Stimulated activated CD4-positive, alpha-beta T cell treated with anti-CD3 and anti-CD28 coated beads, Interleukin-12 subunit alpha, Interleukin-12 subunit beta, amount 100 ng/mL, for 24 hours (primary cell): Measurements from ENCODE around the gene PHLDB3.
"Not testable (repeated sequence)": the region's sequence is repeated elsewhere in the genome, so short reads cannot be mapped to it uniquely, and the experiment has no call there.

Experiments used
- DNase-seq, 2 experiments: peaks; one replicate each; pipeline ENCODE4 v3.0.0-alpha.2; 2020; ENCODE audit warnings: low read depth in 2 of 2

Gene PHLDB3

GRCh38 chr19:43527860-43528622 is 23.5 kb upstream of the PHLDB3 start:
- DNase-seq: no peak

GRCh38 chr19:43526884-43527859 is 22.6 kb upstream of the PHLDB3 start, which contains the start of gene ETHE1:
TSS of gene ETHE1 (minus strand) at chr19:43527201. CDS start at chr19:43527177, 24 bp downstream.
- peak; percentile 55 to 80 for DNase-seq

GRCh38 chr19:43525836-43526771 is 21.6 kb upstream of the PHLDB3 start:
- DNase-seq: no peak

- no peak for DNase-seq
Observed at GRCh38 chr19:43524922-43525835, 20.6 kb upstream of the PHLDB3 start.

- not testable (repeated sequence) for DNase-seq
Observed at GRCh38 chr19:43523696-43524095, 19.1 kb upstream of the PHLDB3 start.

- no peak for DNase-seq
Observed at GRCh38 chr19:43522929-43523328, 18.4 kb upstream of the PHLDB3 start.

GRCh38 chr19:43519436-43520088 is 15.0 kb upstream of the PHLDB3 start:
- DNase-seq: peak; percentile 51 to 82

GRCh38 chr19:43518051-43518450 is 13.5 kb upstream of the PHLDB3 start:
- no peak for DNase-seq

GRCh38 chr19:43512399-43512798 is 7.9 kb upstream of the PHLDB3 start:
- DNase-seq: not testable (repeated sequence)

GRCh38 chr19:43511324-43511723 is 6.8 kb upstream of the PHLDB3 start:
- DNase-seq: no peak

- no peak for DNase-seq
Observed at GRCh38 chr19:43510713-43511112, 6.2 kb upstream of the PHLDB3 start.

- no peak for DNase-seq
Observed at GRCh38 chr19:43507880-43508279, 3.3 kb upstream of the PHLDB3 start.

- no peak for DNase-seq
Observed at GRCh38 chr19:43506629-43507028, 2.1 kb upstream of the PHLDB3 start.

- no peak for DNase-seq
Observed at GRCh38 chr19:43505941-43506340, 1.4 kb upstream of the PHLDB3 start.

GRCh38 chr19:43505186-43505456 is 575 bp upstream of the PHLDB3 start:
- DNase-seq: no peak

GRCh38 chr19:43503501-43504425 is 783 bp downstream of the PHLDB3 start:
- peak; percentile 95 to 100 for DNase-seq

GRCh38 chr19:43502419-43502976 is 2.0 kb downstream of the PHLDB3 start:
- no peak for DNase-seq

GRCh38 chr19:43501661-43502418 is 2.7 kb downstream of the PHLDB3 start:
- no peak for DNase-seq
